GOT3 (cell line): ENCODE results near the gene AXL.
A peak's percentile ranks its signal among the peaks of the same experiment; 100 is the strongest.

ENCODE experiments used
- DNase-seq: peaks from one replicate; lab custom pipeline; 2025; ENCODE audit warnings: mixed read lengths; lab: John Stamatoyannopoulos, UW

AXL gene

GRCh38 chr19:41308450-41309179, 89.6 kb downstream of the AXL start:
- peak; percentile 53 for DNase-seq

- no peak for DNase-seq
These were observed 90.4 kb downstream of the AXL start for GRCh38 chr19:41309180-41310032.

- peak; percentile 81 for DNase-seq
These were observed 91.2 kb downstream of the AXL start, which contains the start of gene CCDC97 for GRCh38 chr19:41310033-41310831. Gene CCDC97, plus strand, starts transcription at chr19:41310172. Its CDS starts 139 bp downstream, at chr19:41310311.

GRCh38 chr19:41311072-41311471, 92.0 kb downstream of the AXL start:
- no peak for DNase-seq
